ENCODE measurements around the gene VPS13D. TPM values are rescaled to one million over a fixed set of nuclear protein-coding genes. Genes with fewer than 3 reads are reported as not detected.

The VPS13D gene
- total and polyA plus RNA-seq, 10 of the 15 experiments (the other 5 are each of a cell fraction or from before 2014, with no cell fraction given): 1.4 to 16.9 (median 8.5) TPM

GRCh38 chr1:12194666-12195216, 35.1 kb upstream of the VPS13D start:
- Histone ChIP-seq H3K9ac (ENCODE audit: control insufficient read depth, insufficient read depth, low read length) (no peak overlapping the region), H3K4me2 (ENCODE audit: control insufficient read depth, insufficient read depth) (no peak overlapping the region), H3K4me1 (ENCODE audit: control insufficient read depth, insufficient read depth, low read length) (peaks cover 28% of the 10 kb centered on the region), H3K9me3 (replicated peaks; ENCODE audit: control insufficient read depth, insufficient read depth, low read length) (no peaks in the 10 kb centered on the region; the same call in 2 of the 3 replicates), H3K27me3 (replicated peaks in 1 of 2; ENCODE audit: control insufficient read depth in 2 of 2, insufficient read depth in 2 of 2, low read length in 1 of 2) (no peaks in the 10 kb centered on the region), H3K79me2 (ENCODE audit: control insufficient read depth, insufficient read depth, low read length) (no peaks in the 10 kb centered on the region; the same call in 1 of the 2 replicates), H3K36me3 (ENCODE audit: control insufficient read depth in 2 of 2, insufficient read depth in 2 of 2, low read length in 1 of 2) (peaks cover 19 to 31% of the 10 kb centered on the region in 2 experiments; a peak in 3 of 4 replicates), H3K4me3 (no peak overlapping the region), H3K27ac (ENCODE audit: control insufficient read depth, insufficient read depth) (no peak overlapping the region), H4K20me1 (ENCODE audit: control insufficient read depth, insufficient read depth) (no peaks in the 10 kb centered on the region), H2AFZ (ENCODE audit: control insufficient read depth, low read depth, low read length) (no peak overlapping the region)
- BruUV-seq (replicated peaks): no TSS peak
- in situ Hi-C loops (cut with MboI) (no loop called here), intact Hi-C loops (cut with micrococcal nuclease; ENCODE audit: unreplicated experiment) (loop anchor here (5.0 kb wide), 1 partner anchor 32 kb away; no protein-coding TSS in a partner anchor)
- ChIA-PET RAD21 (ENCODE audit: unreplicated experiment) (interaction anchor here (12.7 kb wide), 1 partner anchor 46 kb away, joined by 116 read pairs; no protein-coding TSS in a partner anchor), POLR2A (interaction anchor here (1.4 kb wide), 1 partner anchor 12 kb away, joined by 3 read pairs; no protein-coding TSS in a partner anchor), CTCF (no interaction called here), SMC1A (ENCODE audit: uncharacterized antibody, unreplicated experiment) (no interaction called here)
- DNase-seq (ENCODE audit: low read depth, low spot score): no peak
- ATAC-seq: no peak
- FAIRE-seq: no peak
- TF ChIP-seq POLR2A (IDR thresholded peaks at IDR 0.05; ENCODE audit: low read depth, low read length) (no peak), SREBF2 (IDR thresholded peaks at IDR 0.05; ENCODE audit: low read length) (no peak), IRF5 (IDR thresholded peaks at IDR 0.05; ENCODE audit: borderline replicate concordance) (no peak), MYC (IDR thresholded peaks at IDR 0.05; ENCODE audit: insufficient read depth, insufficient read length, insufficient replicate concordance, low read length, severe bottlenecking) (no peak), NKRF (conservative IDR thresholded peaks at IDR 0.05) (no peak), ZNF274 (IDR thresholded peaks at IDR 0.05; ENCODE audit: insufficient read depth, insufficient read length) (no peak), CTCF (IDR thresholded peaks at IDR 0.05 in 2 of 3, conservative IDR thresholded peaks at IDR 0.05 in 1 of 3; ENCODE audit: control insufficient read depth in 2 of 3, extremely low read depth in 1 of 3, insufficient read depth in 1 of 3, low read depth in 3 of 3, low read length in 3 of 3) (no peak), STAT3 (IDR thresholded peaks at IDR 0.05; ENCODE audit: low read depth, low read length) (no peak), MTA3 (IDR thresholded peaks at IDR 0.05; ENCODE audit: borderline replicate concordance, low read length) (no peak)
- 80% methylated on average over 14 of the region's 14 CpGs for WGBS (ENCODE audit: insufficient coverage, insufficient replicate concordance, low lambda C conversion rate, missing lambda C conversion rate)
